T47D (cell line): ENCODE data around the gene CUBN.

Experiments
- DNase-seq, 2 experiments: peaks; one replicate each; pipeline versions ENCODE4 v3.0.0 to v3.0.0-alpha.2; 2011 to 2012; ENCODE audit warnings: low read depth in 1 of 2, low spot score in 1 of 2
- JUND ChIP-seq: IDR thresholded peaks from 2 replicates; pipeline ENCODE4 v1.6.1; 2012; ENCODE audit warnings: low read depth
- in situ Hi-C: cut with HindIII; loops from 2 replicates; pipeline ENCODE4 v1.10.0; 2016; ENCODE audit warnings: low sequenced_read_pairs, low pct_unique_long_range_greater_than_20kb

CUBN gene

GRCh38 chr10:17068953-17069352 is 60.7 kb downstream of the CUBN start:
- TF ChIP-seq JUND = no peak
- in situ Hi-C loops = no loop called here
- DNase-seq = no peak

- in situ Hi-C loops = no loop called here
- TF ChIP-seq JUND = no peak
- no peak for DNase-seq
Measured at GRCh38 chr10:17067376-17068264, 62.0 kb downstream of the CUBN start.

- no peak for DNase-seq
- in situ Hi-C loops = no loop called here
- TF ChIP-seq JUND = no peak
Measured at GRCh38 chr10:17066807-17067206, 62.8 kb downstream of the CUBN start.

GRCh38 chr10:17066000-17066399 is 63.6 kb downstream of the CUBN start:
- in situ Hi-C loops = no loop called here
- no peak for TF ChIP-seq JUND
- DNase-seq = no peak

- in situ Hi-C loops = no loop called here
- no peak for DNase-seq
- no peak for TF ChIP-seq JUND
Measured at GRCh38 chr10:17065273-17065672, 64.3 kb downstream of the CUBN start.

- TF ChIP-seq JUND = no peak
- in situ Hi-C loops = no loop called here
- DNase-seq = no peak
Measured at GRCh38 chr10:17064435-17064834, 65.2 kb downstream of the CUBN start.

GRCh38 chr10:17062955-17063484 is 66.6 kb downstream of the CUBN start:
- DNase-seq = peak in 1 of 2 experiments; percentile 48
- in situ Hi-C loops = no loop called here
- TF ChIP-seq JUND = no peak

- in situ Hi-C loops = no loop called here
- TF ChIP-seq JUND = no peak
- peak in 1 of 2 experiments; percentile 8 for DNase-seq
Measured at GRCh38 chr10:17062493-17062892, 67.1 kb downstream of the CUBN start.

GRCh38 chr10:17062009-17062408 is 67.6 kb downstream of the CUBN start:
- no peak for TF ChIP-seq JUND
- no peak for DNase-seq
- in situ Hi-C loops = no loop called here

GRCh38 chr10:17061418-17061817 is 68.2 kb downstream of the CUBN start:
- no peak for TF ChIP-seq JUND
- in situ Hi-C loops = no loop called here
- no peak for DNase-seq

GRCh38 chr10:17060289-17060688 is 69.3 kb downstream of the CUBN start:
- in situ Hi-C loops = no loop called here
- TF ChIP-seq JUND = no peak
- DNase-seq = no peak

- no peak for TF ChIP-seq JUND
- DNase-seq = no peak
- in situ Hi-C loops = no loop called here
Measured at GRCh38 chr10:17059197-17059688, 70.4 kb downstream of the CUBN start.

- no peak for DNase-seq
- in situ Hi-C loops = no loop called here
- no peak for TF ChIP-seq JUND
Measured at GRCh38 chr10:17058093-17058492, 71.5 kb downstream of the CUBN start.
